ENCODE measurements around the gene LIME1. TPM values are rescaled to one million over a fixed set of nuclear protein-coding genes. Genes with fewer than 3 reads are reported as not detected.

LIME1 gene
- total RNA-seq, 4 donors from 2014 or later: 8.7 to 25.0 (median 11.5) TPM

- H3K27ac ChIP-seq: no peak overlapping the region
- peaks cover 0 to 4% of the 10 kb centered on the region in 2 donors for H3K4me1 ChIP-seq
- no peaks in the 10 kb centered on the region for H3K36me3 ChIP-seq
- H3K27me3 ChIP-seq: no peaks in the 10 kb centered on the region
- intact Hi-C loops (cut with DNase I): no loop called here
- no peak for DNase-seq
- H3K4me3 ChIP-seq (replicated peaks in 1 of 3): no peak overlapping the region
- H3K9me3 ChIP-seq: no peaks in the 10 kb centered on the region
- no peak for TF ChIP-seq CTCF (IDR thresholded peaks at IDR 0.05)
- TF ChIP-seq POLR2A (IDR thresholded peaks at IDR 0.05): no peak
- 72 to 78% methylated on average over 18 to 19 of the region's 19 CpGs for WGBS, 2 donors
Observed at GRCh38 chr20:63778034-63778752, 41.7 kb downstream of the LIME1 start.

GRCh38 chr20:63778857-63779256 lies 42.4 kb downstream of the LIME1 start:
- 87 to 92% methylated on average over 9 of the region's 9 CpGs for WGBS, 2 donors
- DNase-seq: no peak
- Histone ChIP-seq H3K9me3 (no peaks in the 10 kb centered on the region), H3K27me3 (no peaks in the 10 kb centered on the region), H3K4me1 (peaks cover 0 to 4% of the 10 kb centered on the region in 2 donors), H3K4me3 (replicated peaks in 1 of 3) (no peak overlapping the region), H3K36me3 (no peaks in the 10 kb centered on the region), H3K27ac (no peak overlapping the region)
- intact Hi-C loops (cut with DNase I): no loop called here
- no peak for TF ChIP-seq CTCF (IDR thresholded peaks at IDR 0.05)
- no peak for TF ChIP-seq POLR2A (IDR thresholded peaks at IDR 0.05)

GRCh38 chr20:63781181-63781580 lies 44.7 kb downstream of the LIME1 start:
- intact Hi-C loops (cut with DNase I): loop anchor here (10.0 kb wide), 1 partner anchor 246 kb away; the partner anchor contains the start of gene PTK6
- TF ChIP-seq POLR2A (IDR thresholded peaks at IDR 0.05): no peak
- no peak for TF ChIP-seq CTCF (IDR thresholded peaks at IDR 0.05)

GRCh38 chr20:63782051-63782471 lies 45.6 kb downstream of the LIME1 start:
- Histone ChIP-seq H3K27ac (no peak overlapping the region), H3K36me3 (no peaks in the 10 kb centered on the region), H3K4me1 (no peaks in the 10 kb centered on the region), H3K9me3 (no peaks in the 10 kb centered on the region), H3K4me3 (replicated peaks in 1 of 3) (no peak overlapping the region), H3K27me3 (no peaks in the 10 kb centered on the region)
- no peak for TF ChIP-seq POLR2A (IDR thresholded peaks at IDR 0.05)
- no peak for TF ChIP-seq CTCF (IDR thresholded peaks at IDR 0.05)
- 80 to 84% methylated on average over 17 of the region's 18 CpGs for WGBS, 2 donors
- intact Hi-C loops (cut with DNase I): loop anchor here (10.0 kb wide), 1 partner anchor 247 kb away; the partner anchor contains the start of gene PTK6
- DNase-seq: no peak

More at GRCh38 chr20:63781181-63781580, 44.7 kb downstream of the LIME1 start:
- H3K9me3 ChIP-seq: no peaks in the 10 kb centered on the region
- H3K4me3 ChIP-seq (replicated peaks in 1 of 3): no peak overlapping the region
- H3K27ac ChIP-seq: no peak overlapping the region
- H3K27me3 ChIP-seq: no peaks in the 10 kb centered on the region
- 94% methylated on average over 14 of the region's 14 CpGs for WGBS, 2 donors
- DNase-seq: no peak
- no peaks in the 10 kb centered on the region for H3K36me3 ChIP-seq
- H3K4me1 ChIP-seq: no peaks in the 10 kb centered on the region

- 93 to 100% methylated on average over 4 to 9 of the region's 12 CpGs for WGBS, 2 donors
- H3K4me1 ChIP-seq: no peaks in the 10 kb centered on the region
- H3K27me3 ChIP-seq: no peaks in the 10 kb centered on the region
- intact Hi-C loops (cut with DNase I): loop anchor here (10.0 kb wide), 1 partner anchor 248 kb away; the partner anchor contains the start of gene PTK6
- no peaks in the 10 kb centered on the region for H3K36me3 ChIP-seq
- no peak for DNase-seq
- TF ChIP-seq POLR2A (IDR thresholded peaks at IDR 0.05): no peak
- TF ChIP-seq CTCF (IDR thresholded peaks at IDR 0.05): no peak
- no peaks in the 10 kb centered on the region for H3K9me3 ChIP-seq
- H3K4me3 ChIP-seq (replicated peaks in 1 of 3): no peak overlapping the region
- H3K27ac ChIP-seq: no peak overlapping the region
Observed at GRCh38 chr20:63782521-63782971, 46.1 kb downstream of the LIME1 start.
